Neural cell (in vitro differentiated cells): ENCODE results near the gene UBN1.

Source experiments
- EZH2 ChIP-seq: fragments of 200-600, 300-800 bp; shearing (Covaris generic), sonication (generic); IDR thresholded peaks from 2 replicates; pipeline ENCODE4 v1.6.1; 2014; ENCODE audit warnings: antibody characterized with exemption, low read length, borderline replicate concordance, mild to moderate bottlenecking; ENCODE audit not compliant: insufficient read depth, poor library complexity, severe bottlenecking
- POLR2AphosphoS5 ChIP-seq: IDR thresholded peaks from 2 replicates; pipeline ENCODE4 v1.6.1; 2012
- RAD21 ChIP-seq: fragments of 450-650 bp; conservative IDR thresholded peaks from 2 replicates; pipeline ENCODE4 v1.6.1; 2014; ENCODE audit warnings: antibody characterized with exemption, mild to moderate bottlenecking, moderate library complexity
- TF ChIP-seq, protein P1 (sequence below): fragments of 450-650 bp; IDR thresholded peaks from 2 replicates; pipeline ENCODE4 v1.5.1; 2014; ENCODE audit warnings: antibody characterized with exemption, mild to moderate bottlenecking, moderate library complexity; ENCODE audit not compliant: poor library complexity, severe bottlenecking
- TF ChIP-seq, protein P2 (sequence below): IDR thresholded peaks from 2 replicates; pipeline ENCODE4 v1.6.1; 2012; ENCODE audit warnings: borderline replicate concordance

DNA sequence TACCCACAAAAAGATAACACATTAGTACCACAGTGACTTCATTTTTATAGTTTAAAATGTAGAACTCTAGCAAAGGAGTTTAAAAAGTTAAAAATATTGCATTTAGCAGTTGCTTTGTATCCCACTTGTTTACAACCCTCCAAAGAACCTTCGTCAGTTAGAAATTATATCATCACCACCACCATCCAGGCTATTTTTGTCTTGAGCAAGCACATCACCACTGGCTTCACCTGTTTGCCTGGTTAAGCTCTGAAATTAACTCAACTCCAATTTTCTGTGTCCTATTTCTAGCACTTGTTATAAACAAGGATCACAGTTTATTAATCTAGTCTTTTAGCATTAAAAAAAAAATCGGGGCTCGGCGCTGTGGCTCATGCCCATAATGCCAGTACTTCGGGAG is 6.3 kb upstream of the UBN1 start:
- TF ChIP-seq, protein P1, sequence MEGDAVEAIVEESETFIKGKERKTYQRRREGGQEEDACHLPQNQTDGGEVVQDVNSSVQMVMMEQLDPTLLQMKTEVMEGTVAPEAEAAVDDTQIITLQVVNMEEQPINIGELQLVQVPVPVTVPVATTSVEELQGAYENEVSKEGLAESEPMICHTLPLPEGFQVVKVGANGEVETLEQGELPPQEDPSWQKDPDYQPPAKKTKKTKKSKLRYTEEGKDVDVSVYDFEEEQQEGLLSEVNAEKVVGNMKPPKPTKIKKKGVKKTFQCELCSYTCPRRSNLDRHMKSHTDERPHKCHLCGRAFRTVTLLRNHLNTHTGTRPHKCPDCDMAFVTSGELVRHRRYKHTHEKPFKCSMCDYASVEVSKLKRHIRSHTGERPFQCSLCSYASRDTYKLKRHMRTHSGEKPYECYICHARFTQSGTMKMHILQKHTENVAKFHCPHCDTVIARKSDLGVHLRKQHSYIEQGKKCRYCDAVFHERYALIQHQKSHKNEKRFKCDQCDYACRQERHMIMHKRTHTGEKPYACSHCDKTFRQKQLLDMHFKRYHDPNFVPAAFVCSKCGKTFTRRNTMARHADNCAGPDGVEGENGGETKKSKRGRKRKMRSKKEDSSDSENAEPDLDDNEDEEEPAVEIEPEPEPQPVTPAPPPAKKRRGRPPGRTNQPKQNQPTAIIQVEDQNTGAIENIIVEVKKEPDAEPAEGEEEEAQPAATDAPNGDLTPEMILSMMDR = no peak
- no peak for TF ChIP-seq RAD21
- TF ChIP-seq, protein P2, sequence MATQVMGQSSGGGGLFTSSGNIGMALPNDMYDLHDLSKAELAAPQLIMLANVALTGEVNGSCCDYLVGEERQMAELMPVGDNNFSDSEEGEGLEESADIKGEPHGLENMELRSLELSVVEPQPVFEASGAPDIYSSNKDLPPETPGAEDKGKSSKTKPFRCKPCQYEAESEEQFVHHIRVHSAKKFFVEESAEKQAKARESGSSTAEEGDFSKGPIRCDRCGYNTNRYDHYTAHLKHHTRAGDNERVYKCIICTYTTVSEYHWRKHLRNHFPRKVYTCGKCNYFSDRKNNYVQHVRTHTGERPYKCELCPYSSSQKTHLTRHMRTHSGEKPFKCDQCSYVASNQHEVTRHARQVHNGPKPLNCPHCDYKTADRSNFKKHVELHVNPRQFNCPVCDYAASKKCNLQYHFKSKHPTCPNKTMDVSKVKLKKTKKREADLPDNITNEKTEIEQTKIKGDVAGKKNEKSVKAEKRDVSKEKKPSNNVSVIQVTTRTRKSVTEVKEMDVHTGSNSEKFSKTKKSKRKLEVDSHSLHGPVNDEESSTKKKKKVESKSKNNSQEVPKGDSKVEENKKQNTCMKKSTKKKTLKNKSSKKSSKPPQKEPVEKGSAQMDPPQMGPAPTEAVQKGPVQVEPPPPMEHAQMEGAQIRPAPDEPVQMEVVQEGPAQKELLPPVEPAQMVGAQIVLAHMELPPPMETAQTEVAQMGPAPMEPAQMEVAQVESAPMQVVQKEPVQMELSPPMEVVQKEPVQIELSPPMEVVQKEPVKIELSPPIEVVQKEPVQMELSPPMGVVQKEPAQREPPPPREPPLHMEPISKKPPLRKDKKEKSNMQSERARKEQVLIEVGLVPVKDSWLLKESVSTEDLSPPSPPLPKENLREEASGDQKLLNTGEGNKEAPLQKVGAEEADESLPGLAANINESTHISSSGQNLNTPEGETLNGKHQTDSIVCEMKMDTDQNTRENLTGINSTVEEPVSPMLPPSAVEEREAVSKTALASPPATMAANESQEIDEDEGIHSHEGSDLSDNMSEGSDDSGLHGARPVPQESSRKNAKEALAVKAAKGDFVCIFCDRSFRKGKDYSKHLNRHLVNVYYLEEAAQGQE = no peak
- TF ChIP-seq EZH2 = no peak
- TF ChIP-seq POLR2AphosphoS5 = no peak
